A673 (cell line): ENCODE results near the gene SEBOX.

Source experiments
- EZH2 ChIP-seq: fragments of 200-600 bp; sonication (generic); IDR thresholded peaks from 2 replicates; pipeline ENCODE4 v1.6.1; 2017; ENCODE audit warnings: borderline replicate concordance, low read depth, mild to moderate bottlenecking, mixed read lengths, antibody characterized with exemption, low read length; ENCODE audit not compliant: poor library complexity, severe bottlenecking
- TF ChIP-seq, protein P1 (sequence below): fragments of 300-800, 200-600 bp; sonication (generic); conservative IDR thresholded peaks from 2 replicates; pipeline ENCODE4 v1.5.1; 2017; ENCODE audit warnings: low read depth, mild to moderate bottlenecking, antibody characterized with exemption, low read length, moderate library complexity, mixed read lengths

DNA sequence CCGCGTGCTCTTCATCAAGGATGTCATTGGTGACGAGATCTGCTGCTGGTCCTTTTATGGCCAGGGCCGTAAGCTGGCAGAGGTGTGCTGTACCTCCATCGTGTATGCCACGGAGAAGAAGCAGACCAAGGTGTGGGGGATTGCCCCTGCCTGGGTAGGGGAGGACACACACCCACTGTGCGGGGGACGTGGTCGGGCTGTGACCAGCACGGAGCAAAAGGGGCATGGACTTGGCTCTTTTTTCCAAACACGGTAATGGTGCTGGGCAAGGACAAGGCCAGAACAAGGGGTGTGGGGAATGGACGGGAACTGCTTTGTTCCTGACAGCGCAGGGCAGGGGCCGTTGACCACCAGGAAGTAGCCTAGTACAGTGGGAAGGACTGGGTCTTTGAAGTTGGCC is 22.7 kb downstream of the SEBOX start:
- TF ChIP-seq, protein P1, sequence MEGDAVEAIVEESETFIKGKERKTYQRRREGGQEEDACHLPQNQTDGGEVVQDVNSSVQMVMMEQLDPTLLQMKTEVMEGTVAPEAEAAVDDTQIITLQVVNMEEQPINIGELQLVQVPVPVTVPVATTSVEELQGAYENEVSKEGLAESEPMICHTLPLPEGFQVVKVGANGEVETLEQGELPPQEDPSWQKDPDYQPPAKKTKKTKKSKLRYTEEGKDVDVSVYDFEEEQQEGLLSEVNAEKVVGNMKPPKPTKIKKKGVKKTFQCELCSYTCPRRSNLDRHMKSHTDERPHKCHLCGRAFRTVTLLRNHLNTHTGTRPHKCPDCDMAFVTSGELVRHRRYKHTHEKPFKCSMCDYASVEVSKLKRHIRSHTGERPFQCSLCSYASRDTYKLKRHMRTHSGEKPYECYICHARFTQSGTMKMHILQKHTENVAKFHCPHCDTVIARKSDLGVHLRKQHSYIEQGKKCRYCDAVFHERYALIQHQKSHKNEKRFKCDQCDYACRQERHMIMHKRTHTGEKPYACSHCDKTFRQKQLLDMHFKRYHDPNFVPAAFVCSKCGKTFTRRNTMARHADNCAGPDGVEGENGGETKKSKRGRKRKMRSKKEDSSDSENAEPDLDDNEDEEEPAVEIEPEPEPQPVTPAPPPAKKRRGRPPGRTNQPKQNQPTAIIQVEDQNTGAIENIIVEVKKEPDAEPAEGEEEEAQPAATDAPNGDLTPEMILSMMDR: no peak
- no peak for TF ChIP-seq EZH2
